ENCODE results near the gene R3HDM1. TPM values are rescaled to one million over a fixed set of nuclear protein-coding genes. Genes with fewer than 3 reads are reported as not detected.

Gene R3HDM1
- total and polyA plus RNA-seq, 2 of the 4 experiments (the other 2 are of a cell fraction) = 5.9 to 38.1 TPM

- no peak for DNase-seq
- ATAC-seq (ENCODE audit: low read depth) = no peak
- H3K79me1 ChIP-seq (ENCODE audit: low read depth in 1 of 2, low read length in 2 of 2) = peaks cover 12 to 17% of the 10 kb centered on the region in 2 experiments; a peak in 2 of 4 replicates
- no peak overlapping the region for H3K18ac ChIP-seq (ENCODE audit: low read depth, low read length)
- H2AK9ac ChIP-seq (replicated peaks; ENCODE audit: low read depth, low read length, poor library complexity) = no peak overlapping the region
- no peaks in the 10 kb centered on the region for H3K9me3 ChIP-seq (ENCODE audit: control insufficient read depth, insufficient read depth, low read length)
- H2BK20ac ChIP-seq (ENCODE audit: low read depth, low read length) = no peak overlapping the region
- H3K4me3 ChIP-seq (ENCODE audit: insufficient read depth, low read depth, low read length) = no peak overlapping the region
- dilution Hi-C loops (cut with HindIII; ENCODE audit: low sequenced_read_pairs, unreplicated experiment) = no loop called here
- no CpG with 5 or more reads among the region's 3 CpGs for WGBS, 2 experiments (ENCODE audit: extremely low coverage in 2 of 2, insufficient read length in 1 of 2)
- no peak overlapping the region for H3K23ac ChIP-seq (ENCODE audit: low read depth, low read length)
- H3K14ac ChIP-seq (replicated peaks; ENCODE audit: low read depth, low read length) = no peak overlapping the region
- H4K8ac ChIP-seq (ENCODE audit: low read depth in 2 of 2, low read length in 2 of 2) = no peak overlapping the region
- intact Hi-C loops (cut with micrococcal nuclease) = no loop called here
- in situ Hi-C loops (cut with MboI; ENCODE audit: low sequenced_read_pairs) = no loop called here
- H4K5ac ChIP-seq (ENCODE audit: low read depth, low read length) = no peak overlapping the region
- no peak overlapping the region for H3K9ac ChIP-seq (ENCODE audit: low read depth, low read length)
- H2BK120ac ChIP-seq (ENCODE audit: low read depth, low read length) = no peak overlapping the region
- H2AFZ ChIP-seq (replicated peaks; ENCODE audit: low read length, poor library complexity) = no peak overlapping the region
- POLR2A ChIA-PET (ENCODE audit: unreplicated experiment) = no interaction called here
- no peak overlapping the region for H3K4me2 ChIP-seq (ENCODE audit: low read depth, low read length)
- no TSS peak for BruUV-seq (replicated peaks)
- H3K4me1 ChIP-seq (ENCODE audit: control insufficient read depth, insufficient read depth, low read length) = no peaks in the 10 kb centered on the region
- H3K27me3 ChIP-seq (ENCODE audit: control insufficient read depth, insufficient read depth, low read length) = no peaks in the 10 kb centered on the region
- H3K9me1 ChIP-seq (ENCODE audit: insufficient read depth, low read length) = no peaks in the 10 kb centered on the region
- no peak overlapping the region for H3K27ac ChIP-seq (ENCODE audit: insufficient read depth, low read length)
- TF ChIP-seq MXI1 (IDR thresholded peaks at IDR 0.05; ENCODE audit: borderline replicate concordance, low read depth, low read length) (no peak), USF2 (IDR thresholded peaks at IDR 0.05; ENCODE audit: low read depth, low read length) (no peak), RAD21 (IDR thresholded peaks at IDR 0.05; ENCODE audit: low read length) (no peak), FOS (IDR thresholded peaks at IDR 0.05; ENCODE audit: low read depth, low read length) (no peak), RFX5 (IDR thresholded peaks at IDR 0.05; ENCODE audit: low read depth, low read length) (no peak), MAZ (IDR thresholded peaks at IDR 0.05; ENCODE audit: borderline replicate concordance, low read depth, low read length) (no peak), BHLHE40 (IDR thresholded peaks at IDR 0.05; ENCODE audit: low read depth, low read length) (no peak), MAFK (IDR thresholded peaks at IDR 0.05; ENCODE audit: low read depth, low read length) (no peak), RCOR1 (IDR thresholded peaks at IDR 0.05; ENCODE audit: insufficient replicate concordance, low read length) (no peak), NFE2L2 (IDR thresholded peaks at IDR 0.05; ENCODE audit: low read depth, low read length) (no peak), ELK1 (IDR thresholded peaks at IDR 0.05; ENCODE audit: borderline replicate concordance, low read depth, low read length) (no peak), CEBPB (IDR thresholded peaks at IDR 0.05; ENCODE audit: low read depth, low read length) (no peak), CHD1 (IDR thresholded peaks at IDR 0.05; ENCODE audit: low read depth, low read length) (no peak), POLR2A (IDR thresholded peaks at IDR 0.05; ENCODE audit: low read depth, low read length) (no peak), SMC3 (IDR thresholded peaks at IDR 0.05; ENCODE audit: low read depth, low read length) (no peak)
- TF ChIP-seq, protein P1, sequence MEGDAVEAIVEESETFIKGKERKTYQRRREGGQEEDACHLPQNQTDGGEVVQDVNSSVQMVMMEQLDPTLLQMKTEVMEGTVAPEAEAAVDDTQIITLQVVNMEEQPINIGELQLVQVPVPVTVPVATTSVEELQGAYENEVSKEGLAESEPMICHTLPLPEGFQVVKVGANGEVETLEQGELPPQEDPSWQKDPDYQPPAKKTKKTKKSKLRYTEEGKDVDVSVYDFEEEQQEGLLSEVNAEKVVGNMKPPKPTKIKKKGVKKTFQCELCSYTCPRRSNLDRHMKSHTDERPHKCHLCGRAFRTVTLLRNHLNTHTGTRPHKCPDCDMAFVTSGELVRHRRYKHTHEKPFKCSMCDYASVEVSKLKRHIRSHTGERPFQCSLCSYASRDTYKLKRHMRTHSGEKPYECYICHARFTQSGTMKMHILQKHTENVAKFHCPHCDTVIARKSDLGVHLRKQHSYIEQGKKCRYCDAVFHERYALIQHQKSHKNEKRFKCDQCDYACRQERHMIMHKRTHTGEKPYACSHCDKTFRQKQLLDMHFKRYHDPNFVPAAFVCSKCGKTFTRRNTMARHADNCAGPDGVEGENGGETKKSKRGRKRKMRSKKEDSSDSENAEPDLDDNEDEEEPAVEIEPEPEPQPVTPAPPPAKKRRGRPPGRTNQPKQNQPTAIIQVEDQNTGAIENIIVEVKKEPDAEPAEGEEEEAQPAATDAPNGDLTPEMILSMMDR (conservative IDR thresholded peaks at IDR 0.05; ENCODE audit: low read depth, low read length) = no peak
- H4K20me1 ChIP-seq (ENCODE audit: insufficient read depth, low read length) = no peaks in the 10 kb centered on the region
- no peak overlapping the region for H2BK5ac ChIP-seq (ENCODE audit: low read depth, low read length, poor library complexity, severe bottlenecking)
- H3K4ac ChIP-seq (ENCODE audit: low read depth, low read length) = no peak overlapping the region
- H2BK15ac ChIP-seq (ENCODE audit: low read depth, low read length) = no peak overlapping the region
- CTCF ChIA-PET = interaction anchor here (0.6 kb wide), 1 partner anchor 29 kb away, joined by 3 read pairs; no protein-coding TSS in a partner anchor
- no peaks in the 10 kb centered on the region for H3K36me3 ChIP-seq (ENCODE audit: control insufficient read depth, insufficient read depth, low read length)
- no peak overlapping the region for H2AK5ac ChIP-seq (ENCODE audit: low read depth, low read length)
- no peak overlapping the region for H3K56ac ChIP-seq (ENCODE audit: extremely low read depth, insufficient read depth, low read length)
- H4K91ac ChIP-seq (ENCODE audit: insufficient read depth, low read depth, low read length) = no peak overlapping the region
These were observed 3.3 kb upstream of the R3HDM1 start for GRCh38 chr2:135528006-135528405.
